ENCODE data around the gene OR10D3.

GRCh38 chr11:124179310-124179709, 3.8 kb upstream of the OR10D3 start:
- TF ChIP-seq CTCF (IDR thresholded peaks at IDR 0.05) (no peak), EP300 (IDR thresholded peaks at IDR 0.05) (no peak), POLR2A (IDR thresholded peaks at IDR 0.05) (no peak)

All from tibial nerve (tissue), 4 donors.